DND-41 (cell line): Measurements from ENCODE around the gene DNMBP.

Experiments
- ATAC-seq: fragments of 200-7000 bp; cut with Tn5 transposase; 3 replicates; pipeline ENCODE4 v1.9.1; 2021; ENCODE audit warnings: low read depth; ENCODE audit not compliant: insufficient read depth
- DNase-seq: peaks from one replicate; pipeline ENCODE4 v3.0.0-alpha.2; 2020
- H2AFZ ChIP-seq: 2 replicates; pipeline ENCODE4 v1.6.0; 2012; ENCODE audit warnings: low read depth, low read length
- H3K27ac ChIP-seq: 2 replicates; pipeline ENCODE4 v1.5.1; 2012; ENCODE audit warnings: low read length, inconsistent platforms
- H3K27me3 ChIP-seq: fragments of 200-600 bp; sonication (generic); 2 replicates; pipeline ENCODE4 v1.6.0; 2012; ENCODE audit warnings: low read length, mild to moderate bottlenecking, inconsistent platforms; ENCODE audit not compliant: insufficient read depth, poor library complexity
- H3K36me3 ChIP-seq: 2 replicates; pipeline ENCODE4 v1.5.1; 2012; ENCODE audit warnings: low read length, inconsistent platforms; ENCODE audit not compliant: insufficient read depth
- H3K4me1 ChIP-seq: 2 replicates; pipeline ENCODE4 v1.5.1; 2012; ENCODE audit warnings: mild to moderate bottlenecking, low read length; ENCODE audit not compliant: insufficient read depth
- H3K4me2 ChIP-seq: 2 replicates; pipeline ENCODE4 v1.6.0; 2012; ENCODE audit warnings: mild to moderate bottlenecking, moderate library complexity, low read length, inconsistent platforms; ENCODE audit not compliant: insufficient read depth
- H3K4me3 ChIP-seq, 2 experiments: fragments of 200-600 bp in 1 of 2; shearing (Covaris generic) in 1 of 2; 2 replicates each; pipeline ENCODE4 v1.5.1; 2012 to 2016; ENCODE audit warnings: inconsistent platforms in 2 of 2, low read length in 2 of 2, mild to moderate bottlenecking in 2 of 2, low read depth in 1 of 2, moderate library complexity in 1 of 2
- H3K79me2 ChIP-seq: 2 replicates; pipeline ENCODE4 v1.6.0; 2012; ENCODE audit warnings: low read length, inconsistent platforms; ENCODE audit not compliant: insufficient read depth
- H3K9ac ChIP-seq: 2 replicates; pipeline ENCODE4 v1.6.0; 2012; ENCODE audit warnings: low read depth, mild to moderate bottlenecking, inconsistent platforms, low read length, moderate library complexity
- H3K9me3 ChIP-seq: 2 replicates; pipeline ENCODE4 v1.5.1; 2012; ENCODE audit warnings: low read length, moderate library complexity, mild to moderate bottlenecking, inconsistent platforms; ENCODE audit not compliant: insufficient read depth, severe bottlenecking
- H4K20me1 ChIP-seq: 2 replicates; pipeline ENCODE4 v1.6.0; 2012; ENCODE audit warnings: low read length; ENCODE audit not compliant: insufficient read depth
- CTCF ChIP-seq: IDR thresholded peaks from 2 replicates; pipeline ENCODE4 v1.5.1; 2012; ENCODE audit warnings: borderline replicate concordance, low read length, moderate library complexity, mild to moderate bottlenecking; ENCODE audit not compliant: poor library complexity, severe bottlenecking; ENCODE audit errors: extremely low read depth
- EZH2 ChIP-seq: IDR thresholded peaks from 3 replicates; pipeline ENCODE4 v1.6.1; 2012; ENCODE audit warnings: borderline replicate concordance, low read depth, mild to moderate bottlenecking, moderate library complexity, low read length, inconsistent platforms; ENCODE audit not compliant: severe bottlenecking

DNMBP gene

GRCh38 chr10:100043344-100043743 lies 33.6 kb upstream of the DNMBP start:
- ATAC-seq: no peak
- H3K27me3 ChIP-seq: peaks cover 22% of the 10 kb centered on the region
- H3K4me3 ChIP-seq: no peak overlapping the region
- H4K20me1 ChIP-seq: no peaks in the 10 kb centered on the region
- no peak for DNase-seq
- H3K36me3 ChIP-seq: no peaks in the 10 kb centered on the region
- no peak overlapping the region for H2AFZ ChIP-seq
- H3K4me1 ChIP-seq: no peaks in the 10 kb centered on the region
- H3K9me3 ChIP-seq: no peaks in the 10 kb centered on the region
- no peaks in the 10 kb centered on the region for H3K79me2 ChIP-seq
- peak; percentile 11 for TF ChIP-seq CTCF
- no peak for TF ChIP-seq EZH2
- H3K4me2 ChIP-seq: no peak overlapping the region
- H3K9ac ChIP-seq: no peak overlapping the region
- H3K27ac ChIP-seq: no peak overlapping the region

- no peak overlapping the region for H2AFZ ChIP-seq
- H3K79me2 ChIP-seq: no peaks in the 10 kb centered on the region
- DNase-seq (no peak), ATAC-seq (no peak)
- peaks cover 22% of the 10 kb centered on the region for H3K27me3 ChIP-seq
- H3K4me3 ChIP-seq: no peak overlapping the region
- no peak overlapping the region for H3K27ac ChIP-seq
- H3K9me3 ChIP-seq: no peaks in the 10 kb centered on the region
- TF ChIP-seq EZH2 (no peak), CTCF (no peak)
- H3K36me3 ChIP-seq: no peaks in the 10 kb centered on the region
- H4K20me1 ChIP-seq: no peaks in the 10 kb centered on the region
- no peaks in the 10 kb centered on the region for H3K4me1 ChIP-seq
- H3K9ac ChIP-seq: no peak overlapping the region
- no peak overlapping the region for H3K4me2 ChIP-seq
Measured at GRCh38 chr10:100041306-100042002, 31.7 kb upstream of the DNMBP start.

- Histone ChIP-seq H3K27ac (no peak overlapping the region), H3K4me2 (no peak overlapping the region), H3K79me2 (no peaks in the 10 kb centered on the region), H3K4me1 (no peaks in the 10 kb centered on the region), H3K36me3 (no peaks in the 10 kb centered on the region), H2AFZ (no peak overlapping the region), H3K9me3 (no peaks in the 10 kb centered on the region), H4K20me1 (no peaks in the 10 kb centered on the region), H3K9ac (no peak overlapping the region), H3K27me3 (peaks cover 6% of the 10 kb centered on the region), H3K4me3 (no peak overlapping the region)
- ATAC-seq: no peak
- TF ChIP-seq EZH2 (no peak), CTCF (no peak)
- DNase-seq: no peak
Measured at GRCh38 chr10:100038561-100039071, 28.9 kb upstream of the DNMBP start.
